CD4-positive, alpha-beta T cell treated with Interleukin-17A for 1 hour (primary cell): Measurements from ENCODE around the gene DOCK3.
"Not testable (repeated sequence)": the region's sequence is repeated elsewhere in the genome, so short reads cannot be mapped to it uniquely, and the experiment has no call there.

Source experiments
- DNase-seq: peaks from one replicate; pipeline ENCODE4 v3.0.0-alpha.2; 2020

DOCK3 gene

GRCh38 chr3:50811893-50812292 lies 137.2 kb downstream of the DOCK3 start:
- DNase-seq: no peak

GRCh38 chr3:50815844-50816243 lies 141.1 kb downstream of the DOCK3 start:
- DNase-seq: no peak

DNA sequence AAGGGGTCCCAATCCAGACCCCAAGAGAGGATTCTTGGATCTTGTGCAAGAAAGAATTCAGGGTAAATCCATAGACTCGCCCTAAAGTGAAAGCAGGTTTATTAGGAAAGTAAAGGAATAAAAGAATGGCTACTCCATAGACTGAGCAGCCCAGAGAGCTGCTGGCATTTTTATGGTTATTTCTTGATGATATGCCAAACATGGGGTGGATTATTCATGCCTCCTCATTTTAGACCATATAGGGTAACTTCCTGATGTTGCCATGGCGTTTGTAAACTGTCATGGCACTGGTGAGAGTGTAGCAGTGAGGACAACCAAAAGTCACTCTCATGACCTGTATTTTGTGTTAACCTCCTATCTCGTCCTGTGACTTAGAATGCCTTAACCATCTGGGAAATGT lies 142.2 kb downstream of the DOCK3 start:
- DNase-seq: no peak

GRCh38 chr3:50817756-50818529 lies 143.2 kb downstream of the DOCK3 start:
- no peak for DNase-seq

GRCh38 chr3:50819882-50820281 lies 145.2 kb downstream of the DOCK3 start:
- DNase-seq: no peak

DNA sequence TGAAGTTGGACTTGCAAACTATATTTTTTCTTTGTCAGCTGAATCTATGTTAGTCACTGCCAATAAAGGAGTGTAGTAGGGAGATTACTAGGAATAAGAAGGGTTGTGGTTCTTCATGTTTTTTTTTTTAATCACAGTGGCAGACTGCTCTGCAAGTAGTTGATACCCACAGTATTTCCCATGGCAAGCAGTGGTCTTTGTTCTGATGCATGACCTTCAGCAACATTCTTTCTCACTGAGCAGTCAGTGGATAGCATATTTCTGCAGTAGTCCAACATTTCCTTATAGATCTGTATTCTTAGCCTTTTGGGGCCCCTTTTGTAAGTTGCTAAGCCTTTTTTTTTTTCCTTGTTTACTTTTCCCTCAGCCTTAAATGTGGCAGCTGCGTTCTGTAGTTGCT lies 151.1 kb downstream of the DOCK3 start:
- no peak for DNase-seq

- no peak for DNase-seq
These were observed 155.7 kb downstream of the DOCK3 start for GRCh38 chr3:50830451-50830850.

- not testable (repeated sequence) for DNase-seq
These were observed 156.3 kb downstream of the DOCK3 start for GRCh38 chr3:50831009-50831408.

DNA sequence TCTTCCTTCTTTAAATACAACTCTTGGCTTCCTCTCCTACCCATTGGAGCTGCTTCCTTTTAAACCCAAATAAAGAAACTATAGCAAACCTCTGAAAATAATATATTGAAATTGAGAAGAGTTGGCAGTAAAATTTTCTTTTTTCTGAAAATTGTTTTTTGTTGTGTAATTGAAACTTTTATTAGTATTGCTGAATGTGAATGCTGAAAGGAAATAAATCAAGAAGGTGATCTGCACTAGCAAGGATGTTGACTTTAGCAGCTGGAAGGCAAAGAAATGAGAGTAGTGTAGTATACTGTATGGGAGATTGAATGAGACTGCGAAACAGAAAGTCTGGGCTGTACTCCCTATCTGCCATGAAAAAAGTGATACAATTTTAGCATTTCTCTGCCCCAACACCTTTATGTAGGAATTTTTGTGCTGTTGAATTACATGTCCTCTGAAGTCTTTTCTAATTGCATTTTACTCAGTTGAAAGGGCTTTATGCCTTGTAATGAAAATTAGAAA lies 166.3 kb downstream of the DOCK3 start:
- no peak for DNase-seq

DNA sequence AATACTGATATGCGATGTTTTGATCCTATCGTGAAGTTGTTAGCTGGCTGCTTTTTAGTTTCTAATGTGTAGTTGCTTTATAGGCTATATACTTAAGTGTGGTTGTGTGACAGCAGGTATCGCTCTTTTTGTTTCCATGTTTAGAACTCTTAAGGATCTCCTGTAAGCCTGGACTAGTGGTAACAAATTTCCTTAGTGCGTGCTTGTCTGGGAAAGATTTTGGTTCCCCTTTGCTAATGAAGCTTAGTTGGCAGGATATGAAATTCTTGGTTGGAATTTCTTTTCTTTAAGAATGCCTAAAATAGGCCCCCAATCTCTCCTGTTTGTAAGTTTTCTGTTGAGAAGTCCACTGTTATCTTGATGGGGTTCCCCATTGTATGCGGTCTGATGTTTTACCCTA lies 173.6 kb downstream of the DOCK3 start:
- no peak for DNase-seq

DNA sequence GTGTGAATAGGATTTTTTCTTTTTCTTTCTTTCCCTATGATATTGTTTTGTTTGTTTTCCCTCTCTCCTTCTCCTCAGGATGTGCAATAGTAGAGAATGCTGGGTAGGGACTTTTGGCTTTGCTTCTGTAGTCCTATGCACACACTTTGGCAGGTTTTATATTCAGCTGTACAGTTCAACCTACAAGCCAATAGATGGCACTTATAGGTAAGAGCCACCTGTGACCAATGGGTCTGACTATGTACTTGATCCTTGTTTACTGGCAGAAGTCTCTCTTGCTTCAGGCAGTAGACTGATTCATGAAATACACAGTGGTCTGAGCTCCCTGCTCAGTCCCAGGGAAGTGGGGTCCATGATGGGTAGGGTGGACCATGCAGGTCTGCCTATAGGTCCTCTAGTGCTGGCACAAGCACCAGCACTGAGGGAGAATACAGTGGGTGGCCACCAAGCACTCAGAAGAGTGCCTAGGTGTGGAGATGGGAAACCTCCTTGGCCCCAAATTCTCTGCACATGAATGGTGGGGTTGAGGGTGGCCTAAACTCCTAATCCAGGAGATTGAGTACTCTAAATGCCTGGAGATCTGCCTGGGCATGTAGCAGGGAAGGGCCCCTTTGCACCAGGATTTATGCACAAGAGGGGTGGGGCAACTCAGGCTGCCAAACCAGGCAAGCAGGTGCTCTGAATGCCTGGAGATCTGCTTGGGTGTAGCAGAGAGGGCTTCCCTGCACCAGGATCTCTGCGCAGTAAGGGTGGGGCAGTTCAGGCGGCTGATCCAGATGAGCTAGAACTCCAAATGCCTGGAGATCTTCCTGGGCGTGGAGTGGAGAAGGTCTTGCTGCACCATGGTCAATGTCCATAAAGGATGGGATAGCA lies 176.1 kb downstream of the DOCK3 start:
- DNase-seq: no peak

GRCh38 chr3:50853936-50854335 lies 179.2 kb downstream of the DOCK3 start:
- no peak for DNase-seq

DNA sequence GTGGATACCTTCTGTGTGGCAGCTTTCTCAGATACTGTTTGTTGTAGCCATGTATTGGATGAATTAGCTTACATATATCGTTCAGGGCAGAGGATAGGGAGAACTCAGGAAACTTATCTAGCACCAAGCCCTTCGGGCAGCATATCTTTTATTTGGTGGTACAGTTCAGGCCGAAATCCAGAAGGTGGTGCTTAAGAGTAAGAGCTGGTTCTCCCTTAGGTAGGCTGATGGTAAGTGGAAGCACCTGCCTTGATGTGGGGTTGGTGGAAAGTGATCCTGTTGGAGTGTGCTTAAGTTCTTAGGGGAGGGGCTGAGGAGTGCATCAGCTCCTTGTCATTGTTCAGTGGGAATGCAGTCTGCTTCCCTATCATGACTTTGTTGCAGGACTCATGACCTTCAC lies 187.5 kb downstream of the DOCK3 start:
- no peak for DNase-seq

- no peak for DNase-seq
These were observed 198.8 kb downstream of the DOCK3 start for GRCh38 chr3:50873376-50874157.

DNA sequence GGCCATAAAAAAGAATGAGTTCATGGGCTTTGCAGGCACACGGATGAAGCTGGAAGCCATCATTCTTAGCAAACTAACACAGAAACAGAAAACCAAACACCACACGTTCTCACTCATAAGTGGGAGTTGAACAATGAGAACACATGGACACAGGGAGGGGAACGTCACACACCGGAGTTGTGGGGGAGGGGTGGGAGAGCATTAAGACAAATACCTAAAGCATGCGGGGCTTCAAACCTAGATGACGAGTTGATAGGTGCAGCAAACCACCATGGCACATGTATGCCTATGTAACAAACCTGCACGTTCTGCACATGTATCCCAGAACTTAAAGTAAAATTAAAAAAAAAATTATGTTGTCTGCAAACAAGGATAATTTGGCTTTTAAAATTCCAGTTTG lies 200.1 kb downstream of the DOCK3 start:
- not testable (repeated sequence) for DNase-seq

- no peak for DNase-seq
These were observed 202.2 kb downstream of the DOCK3 start for GRCh38 chr3:50876947-50877346.

GRCh38 chr3:50882733-50883132 lies 208.0 kb downstream of the DOCK3 start:
- not testable (repeated sequence) for DNase-seq

GRCh38 chr3:50883755-50884154 lies 209.0 kb downstream of the DOCK3 start:
- no peak for DNase-seq

GRCh38 chr3:50885070-50885850 lies 210.5 kb downstream of the DOCK3 start:
- DNase-seq: no peak

GRCh38 chr3:50890688-50891344 lies 216.1 kb downstream of the DOCK3 start:
- DNase-seq: no peak

GRCh38 chr3:50901097-50901496 lies 226.4 kb downstream of the DOCK3 start:
- DNase-seq: not testable (repeated sequence)

GRCh38 chr3:50912746-50913145 lies 238.0 kb downstream of the DOCK3 start:
- DNase-seq: no peak
